HG02884 (cell line): ENCODE data around the gene COMMD6.
"Not testable (repeated sequence)": the region's sequence is repeated elsewhere in the genome, so short reads cannot be mapped to it uniquely, and the experiment has no call there.

Experiments used
- ATAC-seq: cut with Tn5 transposase; IDR thresholded peaks from one replicate; pipeline ENCODE4 v1.9.1; 2021; ENCODE audit warnings: mild to moderate bottlenecking, moderate library complexity; ENCODE audit not compliant: unreplicated experiment

COMMD6 gene

DNA sequence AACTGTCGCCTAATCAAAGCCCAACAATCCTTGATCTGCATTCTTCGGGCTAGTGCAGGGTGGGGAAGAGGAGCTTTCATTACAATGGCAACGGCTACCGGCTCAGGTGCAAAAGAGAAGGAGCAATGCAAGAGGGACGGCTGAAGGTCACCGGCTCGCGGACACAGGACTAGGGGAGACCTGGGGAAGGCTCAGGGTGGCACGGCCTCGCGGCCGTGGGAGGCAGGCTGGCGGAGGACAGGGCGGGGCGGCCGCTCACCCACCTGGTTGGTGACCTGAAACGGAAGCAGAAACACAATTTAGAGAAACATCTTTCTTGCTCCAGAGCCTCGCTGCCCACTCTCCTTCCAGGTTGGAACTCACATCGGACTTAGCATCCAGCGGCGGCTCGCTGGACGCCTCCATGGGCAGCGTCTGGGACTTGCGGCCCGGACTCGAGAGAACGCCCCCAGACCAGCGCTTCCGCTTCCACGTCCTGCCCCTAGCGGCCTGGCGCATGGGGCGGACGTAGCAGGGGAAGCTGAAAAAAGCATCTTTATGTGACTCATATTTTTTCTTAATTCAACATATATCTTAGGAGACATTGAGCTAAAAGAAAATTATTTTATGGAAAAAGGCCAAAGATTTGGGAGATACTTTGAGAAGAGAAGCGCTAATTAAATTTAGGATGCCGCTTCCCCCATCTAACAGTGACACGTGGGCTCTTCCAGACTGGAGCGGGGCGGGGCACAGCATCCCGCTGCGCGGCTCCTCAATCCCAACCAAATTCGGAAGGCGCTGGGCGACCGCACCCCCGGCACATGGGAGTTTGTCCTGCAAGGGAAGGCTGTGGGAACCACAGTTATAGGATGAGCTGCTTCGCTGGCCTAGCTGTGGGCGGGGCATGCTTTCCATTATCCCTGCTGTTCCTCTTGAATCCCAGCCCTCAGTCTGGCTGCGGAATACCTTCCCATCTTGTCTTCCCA is at the start of gene COMMD6:
COMMD6 (minus strand) TSS at position 441 of the 965 bp plus-strand sequence; CDS start at position 405, 36 bp downstream.
- peak; percentile 94 for ATAC-seq

DNA sequence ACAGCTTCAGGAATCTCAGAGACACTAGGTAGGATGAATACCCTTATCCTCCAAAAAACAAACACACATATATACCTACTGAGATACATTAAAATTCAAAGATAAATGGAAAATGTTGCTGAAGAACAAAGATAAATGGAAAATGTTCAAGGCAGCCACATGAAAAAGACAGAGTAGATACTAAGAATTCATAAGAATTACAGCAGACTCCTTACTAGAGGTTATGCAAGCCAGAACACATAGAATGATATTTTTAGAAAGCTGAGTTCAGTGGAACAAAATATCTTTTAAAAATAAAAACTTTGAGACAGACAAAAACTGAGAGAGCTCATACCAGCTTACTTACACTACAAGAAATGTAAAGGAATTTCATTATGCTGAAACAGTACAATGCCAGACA is 47.5 kb upstream of the COMMD6 start:
- no peak for ATAC-seq

DNA sequence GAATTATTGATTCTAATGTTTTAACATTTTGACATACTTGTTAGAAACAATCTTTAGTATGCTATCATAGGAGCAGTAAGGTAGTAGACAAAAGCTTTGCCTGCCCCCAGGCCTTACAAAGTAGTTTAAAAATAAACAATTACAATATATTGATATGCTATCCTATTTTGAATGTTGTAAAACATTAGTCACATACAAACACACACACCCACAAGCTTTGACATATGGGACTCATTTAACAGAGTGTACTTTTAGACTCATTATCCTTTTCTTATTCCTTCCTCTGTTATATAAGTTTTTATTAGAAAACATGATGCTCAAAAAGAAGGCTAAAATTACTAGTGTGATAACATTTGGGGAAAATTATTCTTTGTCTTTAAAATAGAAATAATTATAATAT is 45.5 kb upstream of the COMMD6 start:
- no peak for ATAC-seq

DNA sequence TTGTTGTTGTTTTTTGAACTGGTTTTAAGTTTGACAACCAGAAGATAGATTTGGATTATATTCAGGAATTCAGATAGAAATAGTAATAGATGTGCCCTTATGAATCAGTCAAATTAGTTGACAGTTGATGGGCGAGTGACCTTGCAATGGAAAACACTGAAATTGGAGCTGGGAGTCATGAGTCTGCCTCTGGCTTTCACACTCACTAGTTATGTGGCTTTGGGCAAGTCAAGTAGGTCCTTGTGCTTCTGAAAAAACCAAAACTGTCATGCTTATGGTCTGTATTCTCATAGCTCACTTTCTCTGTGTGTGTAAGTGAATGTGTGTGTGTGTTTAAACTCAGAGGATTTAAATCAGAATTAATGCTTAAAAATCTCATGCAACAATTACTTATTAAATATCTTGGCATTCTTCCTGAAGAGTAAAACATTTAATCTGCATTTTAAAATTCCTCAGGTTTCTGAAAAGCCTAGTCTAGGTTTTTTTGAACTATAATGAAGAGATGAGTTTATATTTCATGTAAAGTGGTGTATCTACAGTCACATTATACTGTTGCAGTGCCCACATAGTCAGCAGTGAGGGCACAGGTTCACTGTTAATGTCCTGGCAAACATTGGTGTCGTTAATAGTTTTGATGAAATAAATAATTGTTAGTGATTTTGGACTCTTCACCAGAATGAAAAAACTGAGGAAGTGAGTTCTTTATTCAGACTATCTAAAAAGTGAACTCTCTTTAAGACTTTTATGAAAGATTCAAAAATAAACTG is 44.4 kb upstream of the COMMD6 start:
- ATAC-seq: no peak

DNA sequence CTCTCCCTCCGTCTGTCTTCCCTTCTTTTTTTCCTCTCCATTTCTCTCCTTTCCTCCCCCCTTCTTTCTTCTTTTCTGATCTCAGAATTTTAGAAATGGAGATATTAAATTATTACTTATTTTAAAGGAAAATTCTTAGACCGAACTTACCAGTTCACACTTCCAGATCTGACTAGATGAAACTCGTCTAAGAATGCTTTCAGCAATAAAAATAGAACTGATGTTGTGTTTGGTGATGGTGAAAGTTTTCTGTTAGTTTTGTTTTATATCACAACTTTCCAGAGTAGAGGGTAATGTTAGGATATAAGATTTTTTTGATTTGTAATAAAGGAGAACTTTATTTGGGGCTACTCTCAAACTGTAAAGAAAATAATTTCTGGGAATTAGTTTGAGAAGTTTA is 41.9 kb upstream of the COMMD6 start:
- ATAC-seq: peak; percentile 79

DNA sequence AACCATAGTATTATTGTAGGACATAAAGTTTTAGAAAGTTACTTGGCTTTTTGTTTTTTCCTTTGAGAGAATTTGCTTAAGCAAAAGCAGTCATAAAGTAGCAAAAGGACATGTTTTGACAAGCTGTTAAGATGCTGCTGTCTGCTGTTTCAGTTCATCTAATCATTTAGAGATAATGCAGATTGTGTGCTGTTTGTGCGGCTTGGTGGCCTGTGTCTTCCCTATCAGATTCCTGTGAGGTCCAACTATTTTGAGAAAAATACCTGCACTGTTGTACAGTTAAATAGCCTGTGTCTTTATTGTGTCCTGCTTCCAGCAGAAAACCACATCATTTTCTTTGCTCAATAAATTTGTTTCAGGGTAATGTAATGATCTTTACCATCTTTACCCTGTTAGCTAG is 31.9 kb upstream of the COMMD6 start:
- no peak for ATAC-seq

DNA sequence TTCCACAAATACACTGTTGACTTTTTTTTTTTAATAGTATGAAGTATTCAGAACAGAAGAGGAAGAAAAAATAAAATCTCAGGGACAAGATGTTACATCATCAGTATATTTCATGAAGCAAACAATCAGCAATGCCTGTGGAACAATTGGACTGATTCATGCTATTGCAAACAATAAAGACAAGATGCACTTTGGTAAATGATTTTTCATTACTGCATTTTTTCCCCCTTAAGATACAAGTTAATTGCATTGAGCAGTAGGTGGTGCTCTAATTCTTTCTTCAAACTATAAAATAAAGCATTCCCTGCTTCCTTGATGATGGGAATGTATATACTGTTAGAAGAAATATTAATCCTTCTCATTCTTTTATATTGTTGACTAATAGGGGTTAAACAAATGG is 29.0 kb upstream of the COMMD6 start:
- ATAC-seq: no peak

DNA sequence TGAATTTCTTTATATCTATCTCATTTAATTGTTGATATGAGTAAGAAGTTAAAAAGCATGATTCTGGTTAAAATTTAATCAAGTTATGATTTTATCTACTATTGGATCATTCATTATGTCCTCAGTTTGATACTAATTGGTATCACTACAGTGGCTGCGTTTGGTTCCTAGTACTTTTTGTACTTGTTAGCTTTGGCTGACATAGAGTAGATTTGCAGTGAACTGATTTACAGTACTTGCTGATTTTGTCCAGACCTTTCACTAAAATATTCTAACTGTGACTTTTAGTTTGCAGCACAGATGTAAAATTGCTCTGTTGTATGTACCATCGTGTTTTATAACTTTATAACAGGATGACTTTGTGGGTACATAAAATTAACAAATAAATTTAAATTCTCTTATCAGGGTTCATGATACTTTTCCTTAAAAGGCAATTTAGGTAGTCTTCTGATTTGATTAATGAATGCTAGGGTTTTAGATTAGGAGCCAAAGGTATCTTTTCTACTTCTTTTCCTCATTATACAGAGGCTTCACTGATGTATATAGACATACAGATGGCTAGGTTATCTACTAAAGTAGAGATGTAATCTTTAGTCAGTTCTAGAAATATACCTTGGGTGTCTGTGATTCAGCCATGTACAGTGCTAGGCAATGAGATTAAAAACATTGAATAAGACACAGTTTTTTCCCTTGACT is 20.7 kb upstream of the COMMD6 start:
- no peak for ATAC-seq

GRCh38 chr13:75556961-75557360 is 19.3 kb upstream of the COMMD6 start:
- no peak for ATAC-seq

GRCh38 chr13:75555836-75556235 is 18.2 kb upstream of the COMMD6 start:
- no peak for ATAC-seq

GRCh38 chr13:75554981-75555380 is 17.3 kb upstream of the COMMD6 start:
- no peak for ATAC-seq

DNA sequence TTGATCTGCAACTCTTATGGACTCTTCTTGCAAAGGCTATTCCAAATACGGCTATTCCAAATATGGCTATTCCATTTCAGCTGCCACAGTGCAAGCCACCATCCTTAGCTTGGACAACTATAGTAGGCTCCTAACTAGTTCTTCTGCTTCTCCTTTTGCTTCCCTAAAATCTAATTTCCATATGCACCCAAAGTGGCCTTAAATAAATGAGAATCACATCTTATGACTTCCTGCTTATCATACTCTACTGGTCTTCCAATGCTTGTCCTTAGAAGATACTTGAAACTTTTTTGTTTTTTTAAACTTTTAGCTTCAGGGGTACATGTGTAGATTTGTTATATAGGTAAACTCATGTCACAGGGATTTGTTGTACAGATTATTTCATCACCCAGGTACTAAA is 16.8 kb upstream of the COMMD6 start:
- no peak for ATAC-seq

GRCh38 chr13:75550159-75550567 is 12.5 kb upstream of the COMMD6 start:
- peak; percentile 7 for ATAC-seq

GRCh38 chr13:75549262-75550158 is 11.9 kb upstream of the COMMD6 start, which contains the start of gene UCHL3:
Gene UCHL3 (plus strand): TSS chr13:75549791. CDS start chr13:75549821, 30 bp downstream.
- peak; percentile 94 for ATAC-seq

DNA sequence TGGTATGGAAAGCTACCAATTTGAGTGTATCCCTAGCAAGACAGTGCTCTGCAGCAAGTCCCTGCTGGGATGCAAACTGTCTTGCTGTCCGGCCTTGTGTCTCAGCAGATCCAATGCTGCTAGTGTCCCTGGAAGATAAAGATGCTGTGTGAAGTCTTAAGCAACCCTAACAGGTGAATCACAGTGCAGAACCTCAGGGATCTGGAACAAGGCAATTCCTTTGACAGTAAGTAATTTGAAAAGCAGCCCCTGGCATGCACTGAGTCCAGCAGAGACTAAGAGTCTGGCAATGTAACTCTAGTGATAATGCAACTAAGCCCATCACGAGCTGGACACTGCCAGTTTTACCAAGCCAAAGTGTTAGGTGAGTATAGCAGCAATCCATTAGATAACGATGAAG is 10.3 kb upstream of the COMMD6 start:
- no peak for ATAC-seq

DNA sequence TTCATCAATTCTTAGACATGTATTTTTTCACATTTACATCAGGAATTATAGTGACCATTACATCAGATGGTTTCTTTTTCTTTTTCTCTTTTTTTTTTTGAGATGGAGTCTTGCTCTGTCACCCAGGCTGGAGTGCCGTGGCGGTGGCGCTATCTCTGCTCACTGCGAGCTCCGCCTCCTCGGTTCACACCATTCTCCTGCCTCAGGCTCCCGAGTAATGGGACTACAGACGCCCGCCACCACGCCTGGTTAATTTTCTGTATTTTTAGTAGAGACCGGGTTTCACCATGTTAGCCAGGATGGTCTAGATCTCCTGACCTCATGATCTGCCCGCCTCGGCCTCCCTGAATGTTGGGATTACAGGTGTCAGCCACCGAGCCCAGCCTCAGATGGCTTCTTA is 7.7 kb upstream of the COMMD6 start:
- ATAC-seq: not testable (repeated sequence)

DNA sequence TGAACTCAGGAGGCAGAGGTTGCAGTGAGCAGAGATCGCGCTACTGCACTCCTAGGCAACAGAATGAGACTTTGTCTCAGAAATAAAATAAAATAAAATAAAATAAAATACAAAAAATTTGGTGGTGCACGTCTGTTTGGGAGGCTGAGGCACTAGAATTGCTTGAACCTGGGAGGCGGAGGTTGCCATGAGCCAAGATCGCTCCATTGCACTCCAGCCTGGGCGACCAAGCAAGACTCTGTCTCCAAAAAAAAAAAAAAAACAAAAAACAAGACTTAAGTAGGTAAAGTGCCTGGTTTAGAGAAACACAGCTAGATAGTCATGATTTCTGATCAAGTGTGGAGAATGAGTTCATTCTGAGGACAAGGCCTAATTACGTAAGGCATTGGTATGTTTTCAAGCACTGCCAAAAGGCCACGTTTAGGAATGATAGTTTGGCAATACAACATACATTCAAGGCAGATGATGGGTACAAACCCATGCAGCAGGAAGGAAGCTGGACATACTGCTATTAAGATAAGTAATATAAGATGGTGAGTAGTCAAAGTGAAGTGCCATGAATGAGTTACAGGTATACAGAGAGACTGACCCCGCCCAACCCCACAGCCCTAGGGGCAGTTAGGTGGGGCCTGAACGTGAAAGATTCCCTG is 7.2 kb upstream of the COMMD6 start:
- ATAC-seq: no peak

DNA sequence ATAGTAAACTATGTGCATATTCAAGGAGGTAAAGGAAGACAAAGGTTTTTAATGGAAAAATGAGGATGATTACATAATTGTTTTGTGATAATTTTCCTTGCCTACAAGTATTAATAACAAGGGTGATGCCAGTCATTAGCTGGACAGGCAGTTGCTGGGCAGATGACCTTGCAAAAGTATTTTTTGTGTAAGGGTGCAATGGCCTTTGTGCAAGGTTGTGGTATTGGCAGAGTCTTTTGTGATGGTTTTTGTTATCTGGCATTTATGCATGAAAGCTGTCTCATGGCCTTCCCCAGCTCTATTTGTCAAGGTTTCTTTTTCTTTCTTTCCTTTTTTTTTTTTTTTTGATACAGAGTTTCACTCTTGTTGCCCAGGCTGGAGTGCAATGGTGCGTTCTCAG is 4.3 kb upstream of the COMMD6 start:
- no peak for ATAC-seq

GRCh38 chr13:75541287-75541686 is 3.6 kb upstream of the COMMD6 start:
- ATAC-seq: no peak

GRCh38 chr13:75533861-75534260 is 3.8 kb downstream of the COMMD6 start:
- no peak for ATAC-seq
